KG1 (cell line): ENCODE measurements around the gene PCCA.
"Not testable (repeated sequence)": the region's sequence is repeated elsewhere in the genome, so short reads cannot be mapped to it uniquely, and the experiment has no call there.

Experiments
- DNase-seq: peaks from one replicate; lab custom pipeline; 2025; lab: John Stamatoyannopoulos, UW

PCCA gene

DNA sequence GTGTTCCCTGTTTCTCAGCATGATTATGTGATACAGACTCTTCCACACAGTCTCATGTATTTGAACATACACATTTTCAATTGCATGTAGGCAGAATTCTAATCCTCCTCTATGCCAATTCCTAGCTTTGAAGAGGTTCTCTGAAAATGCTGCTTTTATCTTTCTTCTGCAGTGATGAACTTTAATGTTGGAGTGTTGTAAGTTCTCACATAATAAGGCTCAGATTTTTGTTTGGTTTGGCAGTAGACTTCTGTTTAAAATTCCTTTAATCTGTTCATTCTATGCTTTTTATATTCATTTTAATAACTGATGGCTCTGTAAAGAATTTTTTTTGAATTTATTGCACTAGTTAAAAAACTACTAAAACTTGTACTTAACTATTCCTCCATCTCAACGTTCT is 273.9 kb downstream of the PCCA start:
- no peak for DNase-seq

DNA sequence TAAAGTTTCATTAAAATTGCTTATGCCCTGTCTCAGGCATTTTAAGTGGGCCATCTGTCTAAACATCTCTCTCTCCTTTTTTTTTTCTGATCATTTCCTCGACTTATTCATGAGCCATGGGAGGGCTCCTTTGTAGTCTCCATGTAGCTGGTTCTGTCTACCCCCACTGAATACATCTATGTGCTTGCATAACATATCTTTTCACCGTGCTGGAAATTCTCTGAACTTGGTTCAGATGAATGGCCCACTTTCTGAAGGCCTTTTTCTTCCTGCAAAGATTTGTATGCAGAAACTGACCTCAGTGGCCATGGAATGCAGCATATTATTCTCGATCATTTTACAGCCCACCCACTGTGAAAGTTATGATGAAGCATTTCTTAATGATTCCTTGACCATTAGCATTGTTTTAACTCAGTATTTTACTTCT is 274.4 kb downstream of the PCCA start:
- no peak for DNase-seq

DNA sequence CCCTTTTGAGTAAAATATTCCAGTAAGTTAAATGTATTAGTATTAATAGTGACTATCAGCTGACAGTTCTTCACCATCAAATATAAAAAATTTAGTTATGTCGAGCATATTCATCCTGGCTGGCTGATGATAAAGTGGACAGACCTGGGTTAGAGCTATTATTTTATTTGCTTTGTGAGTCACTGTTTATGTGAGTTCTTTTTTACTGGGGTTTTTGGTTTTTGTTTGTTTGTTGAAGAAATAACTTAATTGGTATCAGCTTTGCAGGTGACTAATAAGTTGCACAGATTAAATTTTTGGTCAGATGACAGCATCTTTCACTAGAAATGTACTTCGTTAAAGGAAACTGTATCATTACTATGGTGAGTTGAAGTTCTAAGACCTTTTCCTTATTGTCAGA is 275.0 kb downstream of the PCCA start:
- no peak for DNase-seq

DNA sequence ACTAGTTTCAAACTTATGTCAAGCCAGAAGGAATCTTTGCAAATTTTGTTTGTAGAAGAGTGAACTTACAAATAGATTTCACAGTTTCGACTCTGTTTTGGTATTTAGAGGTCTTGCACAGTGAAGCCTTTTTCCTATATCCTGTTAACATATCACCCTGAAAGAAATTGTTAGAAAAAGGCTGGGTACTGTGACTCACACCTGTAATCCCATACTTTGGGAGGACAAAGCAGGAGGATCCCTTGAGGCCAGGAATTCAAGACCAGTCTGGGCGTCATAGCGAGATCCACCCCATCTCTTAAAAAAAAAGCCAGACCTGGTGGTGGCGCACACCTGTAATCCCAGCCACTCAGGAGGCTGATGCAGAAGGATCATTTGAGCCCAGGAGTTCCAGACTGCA is 275.7 kb downstream of the PCCA start:
- DNase-seq: no peak

DNA sequence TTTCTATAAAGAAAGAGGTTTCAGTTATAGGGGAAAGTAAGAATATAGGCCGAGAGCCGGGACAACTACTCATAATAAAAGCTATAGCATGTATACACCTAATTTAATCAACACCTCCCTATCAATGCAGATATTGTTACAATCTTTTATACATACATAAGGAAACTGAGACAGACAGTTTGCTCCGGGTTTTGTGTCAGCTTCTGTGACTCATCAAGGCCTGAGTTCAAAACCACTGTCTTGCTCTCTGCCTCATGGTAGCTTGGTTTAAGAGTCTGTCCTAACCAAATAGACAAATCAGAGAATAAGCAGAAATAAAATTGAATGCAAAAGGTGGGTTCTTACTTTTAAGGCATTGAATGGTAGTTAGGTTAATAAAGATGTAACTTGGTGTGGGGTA is 276.8 kb downstream of the PCCA start:
- no peak for DNase-seq

DNA sequence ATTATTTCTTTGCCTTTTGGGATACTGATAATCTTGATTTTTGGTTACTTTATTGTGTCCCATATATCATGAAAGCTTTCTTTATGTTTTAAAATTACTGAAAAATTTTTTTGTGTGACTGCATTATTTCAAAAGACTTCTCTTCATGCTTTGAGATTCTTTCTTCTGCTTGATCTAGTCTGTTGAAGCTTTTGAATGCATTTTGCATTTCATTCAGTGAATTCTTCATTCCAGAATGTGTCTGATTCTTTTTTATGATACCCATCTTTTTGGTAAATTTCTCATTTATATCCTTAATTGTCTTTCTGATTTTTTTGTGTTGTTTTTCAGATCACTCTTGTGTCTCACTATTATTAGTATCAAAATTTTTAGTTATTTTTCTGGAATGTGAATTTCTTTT is 289.6 kb downstream of the PCCA start:
- DNase-seq: no peak

DNA sequence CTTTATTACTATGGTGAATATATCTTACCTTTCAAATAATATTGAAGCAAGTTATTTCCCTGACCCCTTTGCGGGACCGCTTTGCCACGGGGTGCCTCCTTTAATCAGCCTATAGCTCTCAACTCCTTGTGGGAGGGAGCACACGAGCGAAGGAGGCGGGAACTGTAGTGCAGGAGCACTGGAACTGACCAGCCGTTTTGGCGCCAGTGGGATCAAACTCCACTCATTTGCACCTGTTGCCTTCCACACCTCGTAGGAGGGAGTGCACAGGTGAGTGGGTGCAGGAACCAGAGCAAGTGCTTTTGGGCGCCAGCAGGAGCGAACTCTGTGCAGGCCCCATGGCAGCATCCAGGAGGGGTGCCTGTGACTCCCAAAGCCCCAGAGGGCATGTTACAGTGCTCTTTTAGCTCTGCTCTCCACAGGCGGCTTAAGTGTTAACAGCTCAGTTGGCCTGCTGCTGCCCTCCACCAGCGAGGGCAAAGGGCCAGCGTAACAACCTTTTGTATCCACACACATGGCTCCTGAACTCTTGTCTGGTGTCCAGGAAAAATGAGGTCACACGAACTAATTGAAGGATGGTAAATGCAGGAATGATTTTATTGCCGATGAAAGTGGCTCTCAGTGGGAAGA is 292.8 kb downstream of the PCCA start:
- no peak for DNase-seq

DNA sequence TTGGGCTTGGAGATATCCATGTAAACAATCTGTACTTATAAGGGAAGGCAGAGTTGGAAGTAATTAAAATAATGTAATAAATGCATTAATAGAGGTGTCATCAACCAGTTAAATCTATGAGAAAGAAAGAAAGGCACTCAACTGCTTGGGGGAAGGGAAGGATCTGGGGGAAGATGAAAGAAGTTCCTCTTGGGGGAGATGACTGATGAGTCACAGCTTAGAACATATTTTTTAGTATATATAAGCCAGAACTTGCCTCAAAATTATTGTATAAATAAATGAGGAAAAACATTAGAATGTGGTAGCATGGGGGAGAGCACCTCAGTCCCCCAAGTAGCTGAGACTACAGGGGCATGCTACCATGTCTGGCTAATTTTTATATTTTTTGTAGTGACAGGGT is 293.9 kb downstream of the PCCA start:
- DNase-seq: peak; percentile 26

DNA sequence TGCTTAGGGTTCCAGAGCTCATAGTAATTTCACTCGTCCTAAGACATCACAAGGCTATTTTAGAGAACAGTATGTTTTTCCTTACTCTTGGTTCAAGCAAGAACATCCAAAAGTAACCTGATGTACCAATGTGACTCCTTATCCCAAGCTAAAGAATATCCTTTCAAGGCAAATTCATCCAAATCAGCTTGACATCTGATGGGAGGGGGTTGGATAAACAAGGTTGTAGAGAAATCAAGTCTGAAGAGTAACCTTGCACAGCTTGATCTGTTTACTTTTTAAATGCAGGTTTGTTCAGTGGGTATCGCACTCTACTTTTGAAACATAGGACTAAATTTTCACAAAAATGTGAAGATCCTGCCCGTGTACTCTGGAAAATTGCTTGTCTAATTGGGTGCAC is 298.5 kb downstream of the PCCA start:
- no peak for DNase-seq

DNA sequence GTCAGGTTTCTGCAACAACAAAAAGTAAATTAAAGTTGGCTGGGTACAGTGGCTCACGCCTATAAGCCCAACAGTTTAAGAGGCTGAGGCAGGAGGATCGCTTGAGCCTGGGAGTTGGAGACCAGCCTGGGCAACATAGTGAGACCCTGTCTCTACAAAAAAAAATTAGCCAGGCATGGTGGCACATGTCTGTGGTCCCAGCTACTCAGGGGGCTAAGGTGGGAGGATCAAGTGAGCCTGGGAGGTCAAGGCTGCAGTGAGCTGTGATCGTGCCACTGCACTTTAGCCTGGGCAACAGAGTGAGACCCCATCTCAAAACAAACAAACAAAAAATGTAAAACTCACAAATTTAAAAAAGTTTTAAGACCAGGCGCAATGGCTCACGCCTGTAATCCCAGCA is 299.3 kb downstream of the PCCA start:
- DNase-seq: not testable (repeated sequence)

DNA sequence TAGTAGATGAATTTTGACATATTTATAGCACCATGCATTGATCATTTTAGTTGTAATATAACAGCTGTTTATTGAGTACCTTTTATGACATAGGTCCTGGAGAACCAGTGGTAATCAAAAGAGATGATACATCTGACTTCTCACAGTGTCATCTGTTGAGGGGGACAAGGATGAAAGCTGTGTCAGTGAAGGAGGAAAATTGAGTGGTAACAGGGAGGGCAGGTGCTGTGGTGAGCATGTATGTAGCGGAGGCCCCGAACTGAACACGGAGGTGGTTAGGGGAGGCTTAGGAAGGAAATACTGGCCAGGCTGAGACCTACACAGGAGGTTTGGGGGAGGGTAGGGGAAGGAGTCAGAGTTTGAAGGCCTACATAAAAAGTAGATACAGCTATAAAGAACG is 300.0 kb downstream of the PCCA start:
- DNase-seq: peak; percentile 73

DNA sequence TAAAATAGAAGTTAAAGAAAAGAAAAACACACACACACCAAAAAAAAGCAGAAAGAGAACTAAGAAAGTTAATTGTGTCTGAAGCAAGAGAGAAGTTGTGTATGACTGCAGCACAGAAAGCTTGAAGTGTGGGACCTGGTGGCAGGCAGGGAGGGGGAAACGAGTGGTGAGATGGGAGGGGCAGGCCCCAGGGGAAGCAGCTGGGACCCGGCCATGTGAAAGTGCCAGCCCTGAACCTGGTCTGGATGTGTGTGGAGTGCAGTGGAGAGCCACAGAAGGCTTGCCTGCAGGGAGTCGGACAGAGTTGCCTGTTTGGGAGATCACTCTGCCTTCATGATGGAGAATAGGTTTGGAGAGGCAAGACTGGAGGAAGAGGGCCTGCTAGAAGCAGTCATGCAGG is 300.7 kb downstream of the PCCA start:
- DNase-seq: no peak

DNA sequence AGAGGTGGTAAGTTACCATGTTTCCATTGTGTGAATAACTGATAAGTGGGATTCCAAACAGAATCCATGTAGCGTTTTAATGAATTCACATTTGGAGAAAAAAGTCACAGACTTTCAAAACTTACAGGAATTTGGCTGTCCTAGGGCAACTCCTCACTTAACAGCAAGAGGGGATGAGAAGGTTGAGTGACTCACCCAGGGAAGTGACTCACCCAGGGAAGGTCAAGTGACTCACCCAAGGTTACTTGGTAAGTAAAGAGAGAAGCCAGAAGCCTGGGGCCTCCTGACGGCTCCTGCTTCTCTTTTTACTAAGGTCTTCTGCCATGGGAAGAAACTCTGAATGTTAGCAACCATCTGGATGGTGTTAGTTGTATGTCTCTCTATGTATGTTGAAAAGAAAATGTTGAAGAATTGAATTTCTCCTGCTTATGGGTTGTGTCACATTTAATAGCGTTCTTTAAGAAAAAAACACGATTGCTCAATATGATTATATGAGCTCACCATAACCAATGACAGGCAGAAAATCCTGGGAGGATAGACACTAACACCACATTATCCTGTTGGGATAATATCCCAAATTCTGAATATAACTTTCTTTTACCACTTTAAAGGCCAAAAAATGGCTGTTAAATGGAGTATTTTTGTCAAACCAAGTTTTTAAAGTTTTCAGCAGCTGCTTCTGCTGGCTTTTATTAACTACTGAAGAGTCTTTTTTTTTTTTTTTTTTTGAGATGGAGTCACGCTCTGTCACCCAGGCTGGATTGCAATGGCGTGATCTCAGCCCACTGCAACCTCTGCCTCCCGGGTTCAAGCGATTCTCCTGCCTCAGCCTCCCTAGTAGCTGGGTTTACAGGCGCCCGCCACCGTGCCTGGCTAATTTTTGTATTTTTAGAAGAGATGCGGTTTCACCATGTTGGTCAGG is 304.1 kb downstream of the PCCA start:
- no peak for DNase-seq

DNA sequence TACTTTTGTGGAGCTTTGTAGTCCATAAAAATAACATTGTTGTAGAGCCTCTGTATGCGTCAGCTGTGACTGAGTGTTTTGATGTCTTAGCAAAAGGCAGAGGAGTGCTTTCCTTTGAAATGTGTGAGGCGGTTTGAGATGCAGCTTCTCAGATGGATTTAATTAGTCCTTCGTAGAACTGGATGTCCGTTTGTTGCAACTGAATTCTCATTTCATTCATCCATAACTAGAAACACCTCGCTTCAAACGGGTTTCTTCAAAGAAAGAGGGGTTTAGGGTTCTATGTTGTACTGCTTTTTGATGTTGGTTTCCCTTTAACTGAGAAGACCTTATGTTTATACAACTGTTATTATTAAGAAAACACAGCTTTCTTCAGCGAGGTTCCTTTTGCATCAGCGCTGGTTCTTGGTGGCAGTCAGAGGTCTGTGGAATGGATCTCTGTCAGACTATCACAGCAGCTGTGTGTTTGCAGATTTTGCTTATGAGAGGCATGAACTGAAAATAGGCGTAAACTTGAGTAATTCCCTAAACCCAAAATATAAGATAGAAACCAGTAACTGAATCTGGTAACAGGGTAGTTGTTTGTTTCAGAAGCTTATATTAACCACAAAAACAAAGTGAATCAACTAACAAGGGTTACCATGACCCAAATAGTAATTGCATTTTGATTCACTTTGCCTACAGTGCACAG is 305.3 kb downstream of the PCCA start:
- no peak for DNase-seq

DNA sequence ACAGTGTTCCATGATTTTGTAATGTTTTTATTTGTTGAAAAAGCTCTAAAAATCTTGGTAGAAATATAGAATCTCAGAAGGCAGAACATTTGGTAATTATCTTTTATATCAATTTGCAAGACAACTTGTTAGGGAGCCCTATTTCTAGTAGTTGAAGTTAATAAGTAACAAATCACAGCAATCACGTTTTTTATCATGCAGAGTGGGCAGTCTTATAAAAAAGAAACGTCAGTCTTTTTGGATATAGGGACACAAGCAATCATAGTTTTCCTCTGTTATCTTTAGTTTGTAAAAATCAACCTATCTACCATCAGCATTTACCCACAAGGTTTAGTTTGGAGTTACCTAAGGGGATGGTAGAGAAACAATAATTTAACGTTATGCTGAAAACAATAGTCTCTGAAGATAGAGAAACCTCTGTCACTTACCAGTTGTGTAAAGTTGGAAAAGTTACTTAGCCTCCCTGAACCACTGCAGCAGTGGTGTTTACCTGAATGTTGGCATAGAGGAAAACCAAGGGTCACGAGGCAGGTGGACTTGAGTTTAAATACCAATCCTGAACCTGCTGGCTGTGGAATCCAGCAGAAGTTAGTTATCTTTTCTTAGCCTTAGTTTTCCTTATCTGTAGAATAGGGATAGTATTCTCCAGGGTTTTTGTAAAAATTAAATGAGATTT is 306.9 kb downstream of the PCCA start:
- no peak for DNase-seq

DNA sequence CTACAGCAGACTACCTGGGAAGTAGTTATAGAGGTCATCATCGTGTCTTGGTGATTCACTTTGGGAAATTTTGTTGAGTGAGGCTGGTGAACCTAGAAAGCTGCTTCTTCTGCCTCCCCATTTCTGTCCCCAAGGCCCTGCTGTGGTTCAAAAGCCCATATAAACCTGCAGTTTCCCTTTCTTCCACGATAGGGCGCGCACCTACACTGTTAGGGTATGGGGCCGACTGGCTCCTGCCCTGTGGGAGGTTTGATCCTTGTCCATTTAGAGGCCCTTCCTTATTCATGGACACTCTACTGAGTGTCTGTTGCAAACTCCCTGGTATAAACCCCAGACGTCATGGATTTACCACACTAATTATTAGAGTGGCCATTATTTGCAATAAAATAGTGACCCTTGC is 307.9 kb downstream of the PCCA start:
- no peak for DNase-seq

DNA sequence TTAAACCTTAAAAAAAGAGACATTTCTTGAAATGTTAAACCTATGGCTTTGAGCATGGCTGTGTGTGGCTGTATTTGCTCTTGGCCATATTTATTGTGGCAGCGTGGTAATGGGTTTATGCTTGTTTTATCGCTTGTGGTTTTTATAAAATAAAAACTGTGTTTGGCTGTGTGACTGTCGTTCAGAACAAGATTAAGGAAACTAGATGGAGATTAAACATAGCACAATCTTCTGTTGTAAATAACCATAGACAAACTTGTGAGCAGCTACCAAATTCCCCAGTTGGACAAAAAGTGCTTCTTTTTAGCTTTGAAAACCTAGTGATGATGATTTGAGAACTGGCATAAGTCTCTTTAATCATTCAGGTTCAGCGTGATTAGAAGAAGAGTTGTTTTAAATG is 308.7 kb downstream of the PCCA start:
- no peak for DNase-seq

DNA sequence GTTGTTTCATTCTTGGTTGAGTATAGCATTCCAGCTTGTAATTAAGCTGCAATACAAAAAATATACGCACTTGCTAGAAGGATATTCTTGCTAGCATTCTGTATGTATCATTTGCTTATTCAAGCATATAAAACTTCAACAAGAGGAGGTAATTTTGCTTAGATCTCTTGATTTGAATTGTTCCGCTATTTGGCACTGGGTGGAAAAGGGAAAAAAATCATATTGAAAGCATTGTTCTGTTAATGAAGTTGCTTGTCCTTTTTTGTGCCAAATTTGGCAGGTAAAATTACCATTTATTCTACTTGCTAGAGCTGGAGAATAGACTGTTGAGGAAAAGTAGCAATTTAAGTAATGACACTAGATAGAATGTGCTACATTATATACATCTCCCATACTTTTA is 309.5 kb downstream of the PCCA start:
- no peak for DNase-seq

DNA sequence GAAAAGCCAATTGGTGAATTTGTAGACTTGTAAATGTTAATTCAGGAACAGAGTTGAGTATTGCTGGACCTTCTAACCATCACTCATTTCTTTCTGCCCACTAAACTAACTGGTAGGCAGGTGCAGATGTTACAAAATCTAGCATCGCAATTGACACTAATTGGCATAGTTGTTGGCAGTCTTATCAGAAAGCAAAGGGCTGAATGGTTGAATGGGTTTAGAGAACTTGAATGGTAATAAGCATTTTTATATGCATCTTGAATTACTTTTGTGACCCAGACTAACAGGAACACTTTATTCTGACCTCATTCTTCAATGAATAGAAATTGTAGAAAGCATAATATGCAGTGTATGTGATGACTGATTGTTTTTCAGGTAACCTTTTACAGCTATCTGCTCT is 310.6 kb downstream of the PCCA start:
- no peak for DNase-seq

DNA sequence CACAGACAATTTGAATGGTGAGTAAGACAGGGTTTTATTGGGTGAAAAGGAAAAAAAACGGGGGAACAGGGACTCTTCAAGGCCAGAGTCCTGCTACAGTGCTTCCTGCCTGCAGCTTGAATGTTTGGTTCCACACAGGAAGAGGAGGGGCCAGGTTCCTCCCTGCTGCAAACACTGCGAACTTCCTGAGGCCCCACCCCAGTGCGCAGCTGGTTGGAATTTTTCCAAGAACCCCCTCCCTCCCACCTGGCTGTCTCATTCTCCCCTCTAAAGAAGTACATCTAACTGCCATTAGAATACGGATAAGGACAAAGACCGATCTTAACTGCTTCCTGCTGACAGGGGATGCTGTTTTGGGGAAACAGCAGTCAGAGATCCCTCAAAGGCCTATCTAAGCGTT is 314.8 kb downstream of the PCCA start:
- no peak for DNase-seq

DNA sequence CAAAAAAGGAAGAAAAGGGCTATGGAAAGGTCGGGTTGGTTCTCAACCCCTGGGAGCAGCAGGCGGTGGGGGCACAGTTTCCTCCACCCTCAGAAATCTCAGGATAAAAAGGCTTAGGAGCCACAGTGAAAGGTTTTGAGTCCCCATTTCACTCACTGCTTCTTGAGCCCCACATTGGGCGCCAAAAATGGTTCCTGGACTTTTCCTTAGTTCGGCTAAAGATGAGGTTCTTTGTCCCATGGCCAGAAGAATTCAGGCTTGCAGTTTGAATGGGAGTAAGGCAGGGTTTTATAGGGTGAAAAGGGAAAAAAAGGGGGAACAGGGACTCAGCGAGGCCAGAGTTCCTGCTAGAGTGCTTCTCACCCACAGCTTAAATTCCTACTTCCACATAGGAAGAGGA is 320.2 kb downstream of the PCCA start:
- DNase-seq: no peak

DNA sequence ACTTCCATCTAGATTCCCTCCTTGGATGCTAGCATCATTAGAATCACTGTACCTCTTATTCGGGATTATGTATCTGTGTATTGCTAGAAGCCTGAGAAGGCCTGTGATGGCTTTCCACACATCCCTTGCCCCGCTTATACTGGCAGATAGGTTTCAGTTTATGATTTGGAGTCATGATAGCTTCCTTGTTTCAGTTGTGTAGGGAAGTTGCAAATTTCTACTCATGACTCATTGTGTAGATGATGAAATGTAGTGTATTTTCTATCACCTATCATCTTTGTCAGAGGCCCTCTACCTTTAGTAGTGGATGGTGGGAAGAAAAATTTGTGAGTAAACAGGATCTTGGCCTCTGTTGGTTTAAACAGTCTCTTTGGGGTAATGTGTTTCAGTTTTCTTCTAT is 334.5 kb downstream of the PCCA start:
- DNase-seq: no peak

DNA sequence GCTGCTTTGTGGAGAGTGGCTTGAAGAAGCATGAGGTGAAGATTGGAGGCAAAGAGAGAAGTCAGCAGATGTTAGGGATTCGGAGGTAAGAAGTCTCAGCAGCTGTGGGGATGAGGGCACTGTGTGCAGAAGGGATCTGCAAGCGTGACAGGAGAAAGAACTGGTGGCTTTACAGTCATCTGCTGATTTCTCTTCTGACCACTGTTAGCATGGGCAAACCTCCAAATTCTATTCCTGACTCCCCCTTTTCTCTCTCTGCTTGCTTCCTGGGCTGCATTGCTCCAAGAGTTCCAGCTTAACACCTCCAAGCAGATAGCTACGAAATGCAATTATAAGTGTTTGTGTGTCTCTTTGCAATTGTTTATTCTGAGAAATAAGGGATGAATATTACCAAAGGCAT is 340.1 kb downstream of the PCCA start:
- no peak for DNase-seq
